CD4-positive, alpha-beta T cell treated with Interleukin-2 at 100 ng/mL for 4 hours (primary cell): ENCODE results near the gene SNX25.
"Not testable (repeated sequence)": the region's sequence is repeated elsewhere in the genome, so short reads cannot be mapped to it uniquely, and the experiment has no call there.

Experiments used
- DNase-seq: peaks from one replicate; pipeline ENCODE4 v3.0.0-alpha.2; 2020; ENCODE audit warnings: low spot score

Gene SNX25

GRCh38 chr4:185344743-185345538, 135.5 kb downstream of the SNX25 start:
- no peak for DNase-seq

- no peak for DNase-seq
Observed at GRCh38 chr4:185346975-185347601, 137.7 kb downstream of the SNX25 start.

GRCh38 chr4:185351691-185352090, 142.3 kb downstream of the SNX25 start:
- DNase-seq, result no peak

- DNase-seq, result no peak
Observed at GRCh38 chr4:185352202-185352601, 142.8 kb downstream of the SNX25 start.

GRCh38 chr4:185352741-185353140, 143.3 kb downstream of the SNX25 start:
- DNase-seq, result no peak

GRCh38 chr4:185357211-185357610, 147.8 kb downstream of the SNX25 start:
- DNase-seq, result no peak

- no peak for DNase-seq
Observed at GRCh38 chr4:185357733-185358440, 148.5 kb downstream of the SNX25 start.

GRCh38 chr4:185358514-185358913, 149.1 kb downstream of the SNX25 start:
- DNase-seq, result no peak

- no peak for DNase-seq
Observed at GRCh38 chr4:185358959-185359358, 149.6 kb downstream of the SNX25 start.

- DNase-seq, result no peak
Observed at GRCh38 chr4:185359767-185360446, 150.5 kb downstream of the SNX25 start.

- DNase-seq, result no peak
Observed at GRCh38 chr4:185361872-185362271, 152.5 kb downstream of the SNX25 start.

GRCh38 chr4:185362570-185362969, 153.2 kb downstream of the SNX25 start:
- not testable (repeated sequence) for DNase-seq

GRCh38 chr4:185363251-185363650, 153.9 kb downstream of the SNX25 start:
- DNase-seq, result no peak

- no peak for DNase-seq
Observed at GRCh38 chr4:185364886-185365285, 155.5 kb downstream of the SNX25 start.

GRCh38 chr4:185369731-185370130, 160.3 kb downstream of the SNX25 start:
- DNase-seq, result no peak

GRCh38 chr4:185370268-185370949, 161.0 kb downstream of the SNX25 start:
- DNase-seq, result no peak

GRCh38 chr4:185371702-185372101, 162.3 kb downstream of the SNX25 start:
- no peak for DNase-seq

- no peak for DNase-seq
Observed at GRCh38 chr4:185374027-185374426, 164.6 kb downstream of the SNX25 start.

- no peak for DNase-seq
Observed at GRCh38 chr4:185374573-185374972, 165.2 kb downstream of the SNX25 start.

- DNase-seq, result no peak
Observed at GRCh38 chr4:185378264-185378663, 168.9 kb downstream of the SNX25 start.

GRCh38 chr4:185379326-185380295, 170.2 kb downstream of the SNX25 start:
- no peak for DNase-seq
